ENCODE results near the gene RCBTB2. TPM values are rescaled to one million over a fixed set of nuclear protein-coding genes. Genes with fewer than 3 reads are reported as not detected.

RCBTB2 gene
- total RNA-seq, 1 donor from 2014 or later: 38.4 TPM

GRCh38 chr13:48496271-48497161 is 36.4 kb downstream of the RCBTB2 start:
- Mint-ChIP-seq H3K9me3 (no peaks in the 10 kb centered on the region), H3K27ac (no peak overlapping the region), H3K36me3 (peaks cover 6% of the 10 kb centered on the region), H3K4me1 (no peaks in the 10 kb centered on the region), H3K27me3 (ENCODE audit: insufficient read depth, low read depth) (peaks cover 4% of the 10 kb centered on the region), H3K4me3 (no peak overlapping the region)
- no peak overlapping the region for H3K4me2 ChIP-seq
- no peak overlapping the region for H2AFZ ChIP-seq (replicated peaks)
- no peaks in the 10 kb centered on the region for H4K20me1 ChIP-seq (ENCODE audit: low read depth)
- no peaks in the 10 kb centered on the region for H3K4me1 ChIP-seq
- no peak for TF ChIP-seq EZH2 (IDR thresholded peaks at IDR 0.05)
- TF ChIP-seq EZH2phosphoT487 (IDR thresholded peaks at IDR 0.05): no peak
- TF ChIP-seq CTCF (IDR thresholded peaks at IDR 0.05): no peak
- H3K79me2 ChIP-seq (ENCODE audit: low read depth): no peaks in the 10 kb centered on the region
- H3K27ac ChIP-seq: peak overlapping the region; percentile 40
- no peaks in the 10 kb centered on the region for H3F3A ChIP-seq (ENCODE audit: low read depth)
- H3K9ac ChIP-seq: no peak overlapping the region
- no peak for DNase-seq (ENCODE audit: low spot score)
- H3K36me3 ChIP-seq: no peaks in the 10 kb centered on the region
- H3K9me3 ChIP-seq (ENCODE audit: low read depth): no peaks in the 10 kb centered on the region
- no peaks in the 10 kb centered on the region for H3K27me3 ChIP-seq
- H3K4me3 ChIP-seq: no peak overlapping the region

DNA sequence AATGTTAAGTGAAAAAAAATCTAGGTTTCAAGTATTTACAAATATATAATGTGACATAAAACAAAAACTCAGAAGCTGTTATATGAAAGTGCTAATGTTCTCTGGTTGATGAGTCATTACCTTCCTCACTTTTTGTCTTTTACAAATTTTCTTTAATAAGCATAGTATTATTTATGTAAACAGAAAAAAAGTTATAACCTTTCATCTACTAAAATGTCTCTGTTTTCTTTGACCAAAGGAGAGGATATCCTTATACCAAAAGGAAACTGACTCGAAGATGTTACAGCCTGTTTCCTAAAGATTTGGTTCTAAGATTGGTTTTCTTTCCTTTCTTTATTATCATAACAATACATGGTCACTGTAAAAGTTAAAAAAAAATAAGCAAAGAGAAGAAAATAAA is 38.0 kb downstream of the RCBTB2 start:
- Mint-ChIP-seq H3K4me1 (no peaks in the 10 kb centered on the region), H3K27me3 (ENCODE audit: insufficient read depth, low read depth) (peaks cover 2% of the 10 kb centered on the region), H3K27ac (no peak overlapping the region), H3K36me3 (peaks cover 8% of the 10 kb centered on the region), H3K4me3 (no peak overlapping the region), H3K9me3 (no peaks in the 10 kb centered on the region)
- Histone ChIP-seq H3K4me2 (no peak overlapping the region), H3K9me3 (ENCODE audit: low read depth) (no peaks in the 10 kb centered on the region), H3K9ac (no peak overlapping the region), H3K79me2 (ENCODE audit: low read depth) (no peaks in the 10 kb centered on the region), H3K4me3 (no peak overlapping the region), H3K36me3 (no peaks in the 10 kb centered on the region), H3F3A (ENCODE audit: low read depth) (no peaks in the 10 kb centered on the region), H3K27me3 (no peaks in the 10 kb centered on the region), H3K27ac (no peak overlapping the region), H3K4me1 (no peaks in the 10 kb centered on the region), H2AFZ (replicated peaks) (no peak overlapping the region), H4K20me1 (ENCODE audit: low read depth) (no peaks in the 10 kb centered on the region)
- no peak for DNase-seq (ENCODE audit: low spot score)
- TF ChIP-seq CTCF (IDR thresholded peaks at IDR 0.05) (no peak), EZH2 (IDR thresholded peaks at IDR 0.05) (no peak), EZH2phosphoT487 (IDR thresholded peaks at IDR 0.05) (no peak)

DNA sequence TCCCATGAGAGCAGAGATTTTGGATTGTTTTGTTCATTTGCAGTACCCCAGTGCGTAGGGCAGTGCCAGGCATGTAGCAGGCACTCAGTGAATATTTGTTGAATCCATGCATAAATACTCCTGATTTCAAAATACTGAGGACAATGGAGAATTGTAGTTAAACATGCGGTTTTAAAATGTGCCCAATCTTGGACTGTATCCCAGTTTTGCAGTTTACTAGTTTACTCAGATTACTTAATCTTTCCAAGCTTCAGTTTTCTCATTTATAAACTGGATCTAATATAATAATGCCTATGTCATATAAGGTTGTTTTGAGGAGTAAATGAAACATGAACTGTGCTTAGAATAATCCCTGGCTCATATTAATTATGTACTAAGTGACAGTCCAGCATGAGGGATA is 39.0 kb downstream of the RCBTB2 start:
- no peak overlapping the region for H3K27ac Mint-ChIP-seq
- no peaks in the 10 kb centered on the region for H3K4me1 ChIP-seq
- no peak overlapping the region for H2AFZ ChIP-seq (replicated peaks)
- no peaks in the 10 kb centered on the region for H3K36me3 ChIP-seq
- H3K9me3 Mint-ChIP-seq: no peaks in the 10 kb centered on the region
- H3K9ac ChIP-seq: no peak overlapping the region
- no peak overlapping the region for H3K4me3 Mint-ChIP-seq
- TF ChIP-seq EZH2 (IDR thresholded peaks at IDR 0.05) (no peak), CTCF (IDR thresholded peaks at IDR 0.05) (no peak), EZH2phosphoT487 (IDR thresholded peaks at IDR 0.05) (no peak)
- no peaks in the 10 kb centered on the region for H3K4me1 Mint-ChIP-seq
- no peak for DNase-seq (ENCODE audit: low spot score)
- H3F3A ChIP-seq (ENCODE audit: low read depth): no peaks in the 10 kb centered on the region
- no peak overlapping the region for H3K4me2 ChIP-seq
- no peaks in the 10 kb centered on the region for H3K9me3 ChIP-seq (ENCODE audit: low read depth)
- no peaks in the 10 kb centered on the region for H3K27me3 Mint-ChIP-seq (ENCODE audit: insufficient read depth, low read depth)
- H4K20me1 ChIP-seq (ENCODE audit: low read depth): no peaks in the 10 kb centered on the region
- no peak overlapping the region for H3K4me3 ChIP-seq
- no peak overlapping the region for H3K27ac ChIP-seq
- H3K36me3 Mint-ChIP-seq: peaks cover 11% of the 10 kb centered on the region
- no peaks in the 10 kb centered on the region for H3K79me2 ChIP-seq (ENCODE audit: low read depth)
- H3K27me3 ChIP-seq: no peaks in the 10 kb centered on the region

All from neural progenitor cell (in vitro differentiated cells).